NCI-H748 (cell line): ENCODE data around the gene PVR.
"Not testable (repeated sequence)": the region's sequence is repeated elsewhere in the genome, so short reads cannot be mapped to it uniquely, and the experiment has no call there.

Source experiments
- DNase-seq: peaks from one replicate; lab custom pipeline; 2025; ENCODE audit not compliant: unreplicated experiment; lab: John Stamatoyannopoulos, UW

PVR gene

GRCh38 chr19:44645407-44646048, 1.8 kb downstream of the PVR start:
- peak; percentile 23 for DNase-seq

- DNase-seq = no peak
Observed at GRCh38 chr19:44646049-44646416, 2.3 kb downstream of the PVR start.

- no peak for DNase-seq
Observed at GRCh38 chr19:44647144-44647543, 3.4 kb downstream of the PVR start.

- DNase-seq = no peak
Observed at GRCh38 chr19:44648631-44649251, 5.0 kb downstream of the PVR start.

- DNase-seq = no peak
Observed at GRCh38 chr19:44649578-44650145, 6.0 kb downstream of the PVR start.

- DNase-seq = no peak
Observed at GRCh38 chr19:44653343-44653742, 9.6 kb downstream of the PVR start.

- peak; percentile 54 for DNase-seq
Observed at GRCh38 chr19:44653977-44654774, 10.5 kb downstream of the PVR start.

- DNase-seq = peak; percentile 64
Observed at GRCh38 chr19:44657211-44657921, 13.7 kb downstream of the PVR start.

- no peak for DNase-seq
Observed at GRCh38 chr19:44658069-44658733, 14.5 kb downstream of the PVR start.

- DNase-seq = no peak
Observed at GRCh38 chr19:44660081-44660480, 16.4 kb downstream of the PVR start.

- no peak for DNase-seq
Observed at GRCh38 chr19:44661205-44661604, 17.5 kb downstream of the PVR start.

GRCh38 chr19:44661904-44662303, 18.2 kb downstream of the PVR start:
- DNase-seq = no peak

GRCh38 chr19:44662691-44663385, 19.1 kb downstream of the PVR start:
- DNase-seq = no peak

GRCh38 chr19:44663996-44664395, 20.3 kb downstream of the PVR start:
- no peak for DNase-seq

- no peak for DNase-seq
Observed at GRCh38 chr19:44664976-44665375, 21.3 kb downstream of the PVR start.

- DNase-seq = peak; percentile 40
Observed at GRCh38 chr19:44666852-44667556, 23.3 kb downstream of the PVR start.

GRCh38 chr19:44668985-44669764, 25.5 kb downstream of the PVR start:
- DNase-seq = no peak

GRCh38 chr19:44670027-44670426, 26.3 kb downstream of the PVR start:
- not testable (repeated sequence) for DNase-seq

- DNase-seq = peak; percentile 17
Observed at GRCh38 chr19:44671400-44671799, 27.7 kb downstream of the PVR start, which contains the start of gene CEACAM19. Gene CEACAM19, plus strand, starts transcription at chr19:44671482. Its CDS starts 450 bp downstream, at chr19:44671932.
